Hematopoietic multipotent progenitor cell treated with erythropoietin and hydrocortisone succinate and interleukin-3 and kit ligand, for 17 days (in vitro differentiated cells): ENCODE measurements around the gene SPAG16.

Experiments used
- DNase-seq: peaks from one replicate; pipeline ENCODE4 v3.0.0-alpha.2; 2015; ENCODE audit warnings: low spot score

Gene SPAG16

DNA sequence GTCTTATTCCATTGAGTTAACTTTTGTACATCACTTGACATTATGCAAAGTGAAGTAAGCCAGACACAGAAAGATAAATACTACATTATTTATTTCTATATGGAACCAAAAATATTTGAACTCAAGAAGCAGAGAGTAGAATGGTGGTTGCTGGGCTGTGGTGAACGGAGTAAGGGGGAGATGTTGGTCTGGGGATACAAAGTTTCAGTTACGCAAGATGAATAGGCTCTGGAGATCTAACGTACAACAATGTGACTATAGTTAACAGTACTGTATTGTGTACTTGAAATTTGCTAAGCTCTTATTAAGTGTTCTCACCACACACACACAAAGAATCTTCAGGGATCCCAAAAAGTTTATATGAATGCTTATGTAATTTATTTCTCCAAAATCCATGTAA lies 1001.7 kb downstream of the SPAG16 start:
- no peak for DNase-seq

DNA sequence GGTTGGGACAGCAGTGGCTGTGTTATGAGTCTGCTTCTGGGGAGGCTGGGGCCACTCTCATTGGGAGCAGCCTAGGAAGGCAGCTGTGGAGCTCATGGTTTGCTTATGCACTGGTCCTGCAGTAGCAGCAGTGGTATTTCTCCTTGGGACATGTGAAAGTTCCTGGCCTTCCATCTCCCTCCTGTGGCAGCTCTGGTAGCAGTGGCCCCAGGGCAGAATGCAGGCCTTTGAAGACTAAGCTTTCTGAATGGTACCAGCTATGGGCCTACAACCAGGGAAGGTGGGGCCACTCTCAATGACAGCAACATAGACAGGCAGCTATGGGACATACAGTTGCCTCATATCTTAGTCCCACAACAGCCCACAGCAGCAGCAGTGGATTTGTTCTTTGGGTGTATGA lies 1009.3 kb downstream of the SPAG16 start:
- no peak for DNase-seq

DNA sequence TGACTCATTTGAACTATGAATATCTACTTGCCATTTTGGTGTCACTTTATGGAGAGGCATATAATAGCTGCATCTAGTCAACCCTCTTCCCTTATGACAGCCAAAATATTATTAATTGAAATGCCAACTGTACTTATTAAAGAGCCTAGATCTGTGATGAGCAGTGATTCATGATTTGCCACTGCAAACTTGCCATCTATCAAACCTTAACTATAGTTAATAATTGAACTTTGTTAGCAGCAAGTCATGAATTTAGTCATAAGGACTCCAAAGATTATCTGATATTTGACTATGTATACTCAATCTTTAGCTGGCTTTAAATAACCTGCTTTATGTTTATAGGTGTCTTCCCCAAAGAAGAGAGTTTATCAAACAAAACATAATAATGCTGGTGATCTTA lies 1010.2 kb downstream of the SPAG16 start:
- DNase-seq = no peak

DNA sequence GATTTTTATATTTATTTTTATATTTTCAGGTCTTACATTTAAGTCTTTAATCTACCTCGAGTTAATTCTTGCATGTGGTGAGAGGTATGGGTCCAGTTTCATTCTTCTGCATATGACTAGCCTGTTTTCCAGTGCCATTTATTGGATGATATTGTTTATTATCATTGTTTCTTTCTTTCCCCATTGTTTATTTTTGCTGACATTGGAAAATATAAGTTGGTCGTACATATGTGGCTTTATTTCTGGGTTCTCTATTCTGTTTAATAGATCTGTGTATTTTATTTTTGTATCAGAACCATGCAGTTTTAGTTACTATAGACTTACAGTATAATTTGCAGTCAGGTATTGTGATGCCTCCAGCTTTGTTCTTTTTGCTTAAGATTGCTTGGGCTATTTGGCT lies 1013.2 kb downstream of the SPAG16 start:
- no peak for DNase-seq

DNA sequence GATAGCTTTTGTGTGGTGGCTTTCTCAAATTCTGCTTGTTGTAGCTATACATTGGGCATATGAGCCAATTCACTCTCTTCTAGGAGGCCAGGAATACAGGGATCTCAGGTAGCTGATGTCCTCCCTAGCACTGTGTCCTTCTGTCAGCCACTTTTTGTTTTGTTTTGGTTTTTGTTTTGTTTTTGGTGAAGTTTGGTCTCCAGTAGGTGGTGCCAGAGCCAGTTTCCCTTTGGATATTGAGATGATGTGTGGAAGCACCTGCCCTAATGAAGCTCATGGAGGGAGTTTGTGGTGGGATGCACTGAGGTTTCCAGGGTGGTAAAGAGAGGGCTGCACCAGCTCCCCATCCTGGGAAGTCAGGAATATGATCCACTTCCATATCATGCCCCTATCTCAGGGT lies 1026.1 kb downstream of the SPAG16 start:
- DNase-seq = no peak

DNA sequence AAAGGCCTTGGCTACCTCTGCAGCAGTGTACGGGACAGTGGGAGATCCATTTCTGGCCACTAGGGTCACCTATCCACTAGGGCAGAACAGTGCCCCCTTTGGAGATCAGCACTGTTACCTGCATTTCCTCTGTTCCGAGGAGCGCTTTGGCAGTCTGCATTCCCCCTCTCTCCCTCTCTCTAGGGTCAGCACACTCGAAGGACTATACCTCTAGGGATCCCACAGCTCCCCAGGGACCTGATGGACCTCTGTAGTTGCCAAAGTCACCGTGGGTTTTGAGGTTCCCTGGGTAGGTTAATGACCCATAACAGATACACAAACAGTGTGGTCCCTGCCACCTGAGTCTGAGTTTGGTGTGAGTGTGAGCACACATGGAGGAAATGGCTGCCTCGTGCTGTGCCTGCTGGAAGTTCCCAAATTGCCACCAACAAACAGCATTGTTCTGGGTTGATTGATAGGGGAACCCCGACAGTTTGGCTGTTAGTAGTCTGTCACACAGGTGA lies 1026.8 kb downstream of the SPAG16 start:
- DNase-seq = no peak

DNA sequence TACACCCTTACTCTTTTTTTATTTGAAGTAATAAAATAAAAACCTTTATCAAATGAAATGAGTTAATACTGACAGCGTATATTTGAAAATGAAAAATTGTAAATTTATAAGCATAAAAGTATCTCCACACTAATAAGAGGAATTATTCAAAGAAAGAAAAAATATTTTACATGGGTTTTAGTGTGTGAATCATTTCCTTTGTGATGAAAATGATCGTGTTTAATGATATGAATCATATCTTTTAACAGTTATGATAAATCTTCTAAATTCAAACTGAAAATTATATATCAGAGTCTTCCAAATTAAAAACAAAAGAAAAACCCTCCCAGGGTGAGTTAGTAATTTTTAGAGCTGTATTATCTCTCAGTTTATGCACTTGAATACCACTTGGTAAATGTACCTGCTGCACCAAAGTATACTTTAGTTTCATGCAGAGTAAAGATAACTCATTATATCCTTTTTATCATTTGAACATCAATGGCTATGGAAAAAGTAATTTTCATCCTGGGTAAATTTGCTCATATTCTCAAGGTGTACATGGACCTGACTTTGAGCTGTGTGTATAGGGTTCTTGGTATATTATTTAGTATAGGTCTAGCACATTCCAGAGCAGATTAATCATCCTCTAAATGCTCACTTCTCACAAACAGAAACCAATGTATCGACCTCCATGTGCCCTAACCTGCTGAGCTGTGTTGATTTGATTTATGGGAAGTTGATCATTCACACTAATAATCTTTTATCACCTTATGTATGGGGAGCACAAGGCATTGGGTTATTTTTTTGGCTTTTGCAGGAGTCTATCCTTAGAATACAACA lies 1027.9 kb downstream of the SPAG16 start:
- no peak for DNase-seq

DNA sequence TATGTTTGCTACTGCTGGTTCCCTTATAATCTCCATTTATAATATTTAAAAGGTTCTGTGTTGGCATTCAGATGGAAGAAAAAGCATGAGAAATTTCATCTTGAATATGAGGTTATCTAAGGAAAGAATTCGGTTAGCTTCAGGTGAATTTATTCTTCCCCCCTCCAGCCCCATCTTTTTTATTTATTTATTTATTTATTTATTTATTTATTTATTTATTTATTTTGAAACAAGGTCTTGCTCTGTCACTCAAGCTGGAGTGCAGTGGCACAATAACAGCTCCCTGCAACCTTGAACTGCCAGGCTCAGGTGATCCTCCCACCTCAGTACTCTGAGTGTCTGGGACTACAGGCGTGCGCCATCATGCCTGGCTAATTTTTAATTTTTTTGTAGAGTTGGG lies 1031.1 kb downstream of the SPAG16 start:
- DNase-seq = no peak

DNA sequence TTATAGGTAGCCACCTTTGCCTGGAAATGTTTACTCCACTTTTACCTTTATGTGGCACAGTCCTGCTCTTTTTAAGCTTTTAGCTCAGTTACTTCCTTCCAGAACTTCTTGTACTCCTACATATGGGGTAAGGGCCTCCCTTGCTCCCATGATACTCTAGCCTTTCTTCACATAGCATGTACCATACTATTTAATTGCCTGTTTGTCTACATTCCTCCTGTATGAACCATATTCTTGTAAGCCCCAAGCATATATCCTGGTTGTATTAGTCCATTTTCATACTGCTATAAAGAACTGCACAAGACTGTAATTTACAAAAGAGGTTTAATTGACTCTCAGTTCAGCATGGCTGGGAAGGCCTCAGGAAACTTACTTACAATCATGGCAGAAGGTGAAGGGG lies 1035.9 kb downstream of the SPAG16 start:
- no peak for DNase-seq

DNA sequence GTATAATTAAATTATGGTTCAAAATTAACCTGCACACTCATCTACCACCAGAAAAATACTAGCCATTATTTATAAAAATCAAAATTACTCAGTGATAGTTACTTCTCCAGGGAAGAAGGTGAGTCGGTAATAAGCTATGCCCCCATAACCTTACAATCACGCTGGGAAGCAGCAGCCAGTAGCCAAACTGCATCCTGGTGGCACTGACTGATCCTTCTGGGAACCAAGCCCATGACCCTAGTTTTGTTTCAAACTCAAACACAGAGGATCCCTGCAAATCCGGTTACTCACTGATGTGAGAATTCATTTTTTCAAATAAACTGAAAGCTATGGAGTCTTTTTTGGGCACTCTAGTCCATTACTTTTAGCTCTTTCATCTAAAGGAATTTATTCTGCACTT lies 1038.4 kb downstream of the SPAG16 start:
- DNase-seq = no peak

DNA sequence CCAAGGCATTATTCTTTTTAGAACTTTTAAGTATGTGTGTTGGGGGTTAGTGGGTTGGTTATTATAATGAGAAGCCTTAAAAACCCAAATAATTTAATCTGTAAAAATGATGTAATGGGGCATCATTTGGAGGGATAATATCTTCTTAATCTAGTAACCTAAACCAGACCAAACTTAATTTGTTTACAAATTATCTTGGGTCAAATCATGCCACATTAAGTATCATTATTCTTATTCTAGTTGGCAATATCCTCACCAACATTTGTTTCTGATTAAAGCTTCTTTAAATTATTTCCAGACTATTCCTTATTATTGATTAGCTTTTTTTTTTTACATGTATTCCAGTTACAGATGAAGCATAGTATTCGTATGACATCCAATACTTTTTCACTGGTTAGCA lies 1041.1 kb downstream of the SPAG16 start:
- DNase-seq = no peak

DNA sequence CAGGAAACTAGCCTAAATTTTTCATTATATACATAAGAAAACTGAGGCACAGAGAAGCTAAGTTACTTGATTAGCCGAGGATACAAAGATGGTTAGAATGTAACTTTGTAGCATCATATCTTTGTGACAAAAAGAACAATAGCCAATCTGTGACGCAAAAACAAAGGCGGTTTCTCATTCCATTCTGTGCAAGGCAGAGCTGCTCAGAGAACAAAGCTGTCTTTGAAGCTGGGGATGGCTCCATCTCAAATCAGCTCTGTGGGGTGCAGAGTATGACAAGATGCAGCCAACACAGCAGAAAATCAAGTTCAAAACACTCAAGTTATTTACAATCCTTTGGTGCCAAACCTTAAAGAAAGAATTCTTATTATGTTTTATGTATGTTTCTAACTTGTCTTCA lies 1044.7 kb downstream of the SPAG16 start:
- DNase-seq = no peak

DNA sequence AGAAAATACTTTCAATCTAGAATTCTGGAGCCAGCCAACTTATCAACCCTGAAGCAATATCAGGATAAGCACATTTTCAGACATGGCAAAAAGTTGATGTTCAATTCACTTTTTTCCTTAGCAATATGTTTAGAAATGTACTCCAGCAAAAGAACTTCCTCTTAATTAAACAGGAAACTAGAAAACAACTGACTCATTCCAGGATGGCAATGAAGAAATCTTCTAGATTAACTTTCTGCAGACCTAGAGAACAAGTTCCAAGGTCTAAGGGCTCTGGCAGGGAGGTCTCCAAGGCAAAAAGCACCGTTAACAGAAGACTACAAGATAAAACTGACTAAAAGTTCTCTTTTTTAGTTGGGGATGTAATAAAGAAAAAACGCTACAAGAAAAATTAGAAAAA lies 1057.4 kb downstream of the SPAG16 start:
- no peak for DNase-seq

DNA sequence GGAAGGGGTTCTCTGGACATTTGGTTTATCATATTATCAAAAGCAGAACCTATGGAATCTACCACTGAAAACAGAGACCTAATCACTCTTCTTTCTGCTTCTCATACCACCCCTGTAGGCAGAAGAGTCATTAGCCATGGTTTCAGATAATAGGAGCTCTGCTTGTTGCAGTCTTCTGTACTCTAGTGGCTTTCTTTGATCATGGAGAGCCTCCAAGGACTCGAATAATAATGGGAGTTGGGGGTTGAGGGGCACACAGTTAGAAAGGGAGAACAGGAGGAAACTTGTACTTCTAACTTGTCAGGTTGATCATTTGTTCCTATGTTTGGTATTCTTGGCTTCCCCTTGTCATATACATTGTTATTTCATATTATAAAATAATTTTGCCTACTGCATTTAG lies 1074.2 kb downstream of the SPAG16 start:
- DNase-seq = no peak

DNA sequence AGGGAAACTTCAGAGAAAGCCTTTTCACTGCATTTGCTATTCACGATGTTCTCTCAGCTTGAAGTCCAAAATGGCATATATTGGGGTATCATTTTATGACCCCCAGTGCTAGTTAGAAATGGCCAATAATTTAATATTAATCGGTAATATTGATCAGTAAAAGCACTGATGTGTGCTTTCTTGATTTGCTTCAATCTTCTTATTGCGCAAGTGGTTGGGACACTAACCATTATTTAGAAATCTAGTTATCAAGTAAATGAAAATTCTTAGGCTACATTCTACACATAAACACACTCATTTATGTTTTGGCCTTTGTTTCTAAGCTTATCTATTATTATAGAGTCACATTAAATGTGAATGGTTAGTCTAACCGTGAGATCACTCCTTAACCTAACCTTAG lies 1076.9 kb downstream of the SPAG16 start:
- no peak for DNase-seq

DNA sequence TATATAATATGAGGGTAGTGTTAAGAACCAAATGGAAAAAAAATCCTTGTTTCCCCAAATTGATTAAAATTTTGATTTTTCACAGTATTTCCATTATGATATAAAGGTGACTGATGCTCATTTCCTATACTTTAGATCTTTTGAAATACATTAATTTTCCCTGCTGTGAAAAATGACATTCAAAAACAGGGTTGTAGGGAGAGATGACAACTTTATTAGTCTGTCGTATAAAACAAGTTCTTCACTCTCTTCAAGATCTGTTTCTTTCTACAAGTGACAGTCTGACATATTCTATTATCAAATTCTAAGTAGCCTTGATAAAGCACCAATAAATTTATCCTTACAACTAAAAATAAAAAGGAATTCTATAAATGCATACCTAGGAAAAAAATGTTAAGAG lies 1081.3 kb downstream of the SPAG16 start:
- DNase-seq = no peak

DNA sequence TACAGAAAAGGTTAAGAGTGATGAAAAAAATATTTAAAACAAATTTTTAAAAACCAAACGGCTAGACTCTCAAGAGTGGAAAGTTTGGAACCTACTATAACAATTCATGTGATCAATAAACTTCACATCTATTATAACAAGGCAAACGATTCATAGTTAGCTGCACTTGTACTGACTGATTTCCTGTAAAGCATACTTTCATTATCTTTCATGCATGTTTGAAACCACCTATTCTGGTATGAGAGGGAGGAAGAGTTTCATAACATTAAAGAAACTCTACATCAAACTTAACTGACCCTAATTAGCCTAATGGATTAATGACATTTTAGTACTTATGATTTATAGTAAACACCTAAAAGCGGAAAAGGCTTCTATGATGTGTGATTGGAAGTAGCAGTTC lies 1082.9 kb downstream of the SPAG16 start:
- DNase-seq = no peak

DNA sequence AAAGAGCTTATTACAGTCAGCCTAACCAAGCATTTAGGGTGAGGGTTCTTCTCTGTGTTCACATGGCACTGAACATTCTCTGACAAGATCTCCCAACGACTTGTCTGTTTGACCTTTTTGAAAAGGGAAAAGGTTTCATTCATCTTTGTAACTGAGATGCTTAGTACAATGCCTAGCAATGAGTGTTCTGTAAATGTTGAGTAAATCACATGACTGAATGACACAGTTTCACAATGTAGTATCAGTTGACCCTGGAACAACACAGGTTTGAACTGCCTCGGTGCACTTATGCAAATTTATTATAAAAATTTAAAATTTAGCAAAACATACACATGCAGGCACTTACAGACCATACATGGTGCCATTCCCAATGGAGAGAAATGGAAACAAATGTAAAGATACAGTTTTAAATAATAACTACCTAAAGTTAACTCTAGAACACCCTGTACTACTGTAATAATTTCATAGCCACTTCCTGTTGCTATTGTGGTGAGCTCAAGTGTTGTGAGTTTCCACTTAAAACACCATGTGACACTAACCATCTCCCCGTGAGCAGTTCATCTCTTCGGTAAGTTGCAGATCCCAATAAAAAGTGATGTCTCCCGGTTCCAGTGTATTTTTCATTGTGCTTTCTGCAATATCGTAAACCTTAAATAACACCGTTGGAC lies 1092.5 kb downstream of the SPAG16 start:
- no peak for DNase-seq

DNA sequence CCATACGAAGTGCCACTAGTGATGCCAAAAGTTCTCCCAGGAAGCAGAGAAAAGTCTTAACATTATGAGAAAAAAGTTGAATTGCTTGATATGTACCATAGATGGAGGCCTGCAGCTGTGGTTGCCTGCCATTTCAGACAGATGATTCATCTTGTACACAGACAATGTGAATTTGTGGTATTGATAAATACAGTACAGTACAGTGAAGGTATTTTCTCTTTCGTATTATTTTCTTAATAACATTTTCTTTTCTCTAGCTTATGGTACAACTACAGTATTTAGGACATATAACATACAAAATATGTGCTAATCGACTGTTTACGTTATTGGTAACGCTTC lies 1093.0 kb downstream of the SPAG16 start:
- no peak for DNase-seq

DNA sequence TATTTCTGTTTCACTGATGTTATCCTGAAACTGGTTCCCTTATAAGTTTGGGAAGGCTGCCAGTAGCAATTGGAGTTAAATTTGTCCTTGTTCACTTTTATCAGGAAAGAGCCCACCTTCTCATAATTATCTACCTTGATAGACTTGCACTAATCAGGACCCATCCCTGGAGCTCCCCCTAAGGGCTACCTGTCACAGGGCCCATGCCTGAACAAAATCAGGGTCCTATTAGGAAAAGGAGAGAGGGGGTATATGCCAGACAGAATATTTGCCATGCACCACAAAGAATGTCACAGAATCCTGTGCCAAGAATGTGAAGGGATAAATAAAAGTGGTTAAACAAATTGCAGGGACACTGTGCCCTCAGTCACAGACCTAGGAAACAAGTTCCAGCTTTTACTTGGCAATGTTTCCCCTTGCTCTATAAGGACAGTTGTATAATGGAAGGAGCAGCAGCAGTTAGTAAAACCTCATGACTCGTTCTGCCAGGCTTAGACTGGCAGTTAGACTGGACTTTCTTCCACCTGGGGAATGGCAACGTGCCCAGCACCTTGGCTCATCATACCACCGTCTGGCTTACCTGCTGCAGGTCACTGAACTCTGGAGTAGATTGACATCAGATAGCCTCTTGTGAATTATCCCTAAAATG lies 1094.3 kb downstream of the SPAG16 start:
- no peak for DNase-seq

DNA sequence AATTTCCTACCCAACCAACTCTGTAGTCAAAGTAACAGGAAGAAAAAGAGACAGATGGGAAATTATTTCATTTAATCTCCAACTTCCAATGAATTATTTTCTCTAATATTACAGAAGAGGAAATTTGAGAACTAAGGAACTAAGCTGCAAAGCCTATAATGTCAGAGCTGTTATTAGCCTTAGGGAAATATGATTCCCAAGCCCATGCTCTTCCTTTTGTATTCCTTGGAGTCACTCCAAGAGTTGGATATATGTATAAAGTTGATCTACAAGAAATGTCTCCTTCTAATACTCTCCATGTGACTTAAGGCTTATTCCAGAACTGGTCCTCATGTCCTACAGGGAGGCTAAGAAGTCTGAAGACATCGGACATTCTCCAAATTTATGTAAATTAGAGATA lies 1095.0 kb downstream of the SPAG16 start:
- DNase-seq = no peak

DNA sequence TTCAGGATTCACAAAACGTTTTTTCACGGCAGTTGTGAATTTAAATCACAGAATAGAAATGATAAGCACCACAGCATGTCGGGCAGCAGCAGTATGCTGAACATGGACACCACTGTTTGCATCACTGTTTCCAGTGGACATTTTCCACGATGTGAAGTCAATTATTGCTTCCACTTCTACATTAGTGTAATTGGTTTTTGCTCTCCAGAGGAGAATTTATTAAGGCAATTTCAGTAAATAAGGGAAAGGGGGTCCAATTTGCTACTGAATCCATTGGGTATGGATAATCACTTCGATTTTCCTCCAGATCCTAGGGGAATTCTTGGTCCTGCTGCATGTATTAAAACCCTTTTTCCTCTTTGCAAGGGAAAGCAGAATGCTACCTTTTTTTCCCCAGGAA lies 1096.4 kb downstream of the SPAG16 start:
- DNase-seq = no peak

DNA sequence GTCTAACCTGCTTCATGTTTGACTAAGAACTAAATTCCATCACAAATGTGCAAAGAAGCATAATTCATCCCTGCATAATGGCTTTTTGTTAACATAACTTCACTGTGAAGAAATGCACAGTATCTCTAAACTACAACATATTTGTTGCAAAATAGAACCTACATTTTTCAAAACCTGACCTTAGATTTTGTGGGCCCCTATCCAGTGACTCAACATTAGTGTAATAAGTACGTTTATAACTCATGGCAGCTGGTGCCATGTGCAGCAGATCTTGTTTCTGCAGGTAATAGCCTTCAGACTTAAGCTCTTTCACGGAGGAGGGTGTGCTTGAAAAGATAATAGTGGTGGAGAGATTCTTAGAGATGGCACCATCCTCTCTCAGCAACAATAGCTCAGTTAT lies 1098.0 kb downstream of the SPAG16 start:
- no peak for DNase-seq
